Motor neuron (in vitro differentiated cells): ENCODE measurements around the gene KRT6A. TPM values are rescaled to one million over a fixed set of nuclear protein-coding genes. Genes with fewer than 3 reads are reported as not detected.
A peak's percentile ranks its signal among the peaks of the same experiment; 100 is the strongest.
"Not testable (repeated sequence)": the region's sequence is repeated elsewhere in the genome, so short reads cannot be mapped to it uniquely, and the experiment has no call there.

ENCODE experiments used
- ATAC-seq, 8 experiments: fragments of 200-7000 bp; cut with Tn5 transposase; replicated peaks in 6 of 8; 2 replicates each; pipeline ENCODE4 v1.8.0; 2021; ENCODE audit warnings: mild to moderate bottlenecking in 8 of 8, moderate library complexity in 8 of 8
- H3K27ac ChIP-seq, 2 donors: fragments of 250-450 bp; sonication (Bioruptor Pico); 2 replicates each; pipeline ENCODE4 v1.9.0; 2021; ENCODE audit warnings: antibody characterized with exemption in 2 of 2, mild to moderate bottlenecking in 2 of 2, moderate library complexity in 1 of 2
- H3K4me1 ChIP-seq, 2 donors: fragments of 250-450 bp; sonication (Bioruptor Pico); replicated peaks in 1 of 2; 2 replicates each; pipeline ENCODE4 v1.6.1; 2021; ENCODE audit warnings: antibody characterized with exemption in 2 of 2, mild to moderate bottlenecking in 2 of 2, moderate library complexity in 1 of 2
- H3K4me3 ChIP-seq, 5 donors: fragments of 250-450 bp; sonication (Bioruptor Pico); 2 replicates each; pipeline ENCODE4 v1.9.0; 2021; ENCODE audit warnings: antibody characterized with exemption in 5 of 5, mild to moderate bottlenecking in 5 of 5, moderate library complexity in 4 of 5
- WGBS, 10 experiments: fragments of 450-650 bp; shearing (Covaris generic); methylation state at CpG; one replicate each; pipeline ENCODE4 v1.0.0; 2022; 5-methylcytosine and 5-hydroxymethylcytosine counted together
- in situ Hi-C, 9 experiments: fragments of 400-800 bp; cut with MboI; loops; one replicate each; pipeline ENCODE4 v1.15.0; 2021; ENCODE audit warnings: low sequenced_read_pairs in 9 of 9, low pct_unique_long_range_greater_than_20kb in 2 of 9; ENCODE audit not compliant: unreplicated experiment in 9 of 9
- total RNA-seq, 8 experiments: library from RNA; unstranded; fragments of 300-600 nt; gene quantifications; 2 replicates each; pipeline versions ENCODE4 v1.2.3 to v1.2.4, GENCODE V29; 2022

KRT6A gene
- total RNA-seq, 8 experiments from 2014 or later = 0.27 to 1.00 (median 0.29) TPM; not detected in 5

DNA sequence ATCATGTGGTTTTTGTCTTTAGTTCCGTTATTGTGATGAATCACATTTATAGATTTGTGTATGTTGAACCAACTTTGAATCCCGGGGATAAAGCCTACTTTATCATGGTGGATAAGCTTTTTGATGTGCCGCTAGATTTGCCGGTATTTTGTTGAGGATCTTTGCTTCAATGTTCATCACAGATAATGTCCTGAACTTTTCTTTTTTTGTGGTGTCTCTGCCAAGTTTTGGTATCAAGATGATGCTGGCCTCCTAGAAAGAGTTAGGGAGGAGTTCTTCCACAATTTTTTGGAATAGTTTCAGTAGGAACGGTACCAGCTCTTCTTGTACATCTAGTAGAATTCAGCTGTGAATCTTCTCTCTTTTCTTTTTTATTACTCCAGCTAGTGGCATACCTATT, 34.2 kb downstream of the KRT6A start:
- in situ Hi-C loops = no loop called here
- no peak overlapping the region for H3K4me3 ChIP-seq

DNA sequence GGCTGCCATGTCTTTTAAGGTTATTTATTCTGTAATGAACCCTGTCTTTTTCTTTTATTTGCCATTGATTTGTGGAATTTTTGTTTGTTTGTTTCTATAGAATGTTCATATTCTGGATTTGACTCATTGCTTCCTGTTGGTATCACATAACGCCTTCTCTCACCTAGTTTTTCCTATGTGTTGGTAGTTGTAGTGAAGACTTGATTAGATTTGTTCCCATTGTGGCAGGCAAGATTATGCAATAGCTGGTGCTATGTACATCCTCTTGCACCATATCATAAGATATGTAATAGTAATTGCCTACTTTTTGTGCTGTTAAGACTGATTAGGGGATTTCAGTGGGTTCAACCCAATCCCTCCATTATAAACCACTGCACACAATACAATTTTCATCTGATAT, 37.2 kb downstream of the KRT6A start:
- Histone ChIP-seq H3K4me1 (no peaks in the 10 kb centered on the region), H3K4me3 (no peak overlapping the region), H3K27ac (no peak overlapping the region)
- WGBS, 10 experiments = 0 to 100% (median 71%) methylated on average over 1 of the region's 1 CpG; no CpG with 5 or more reads in 2 of the 10 experiments
- no peak for ATAC-seq
- in situ Hi-C loops = no loop called here

More for the DNA sequence above, 34.2 kb downstream of the KRT6A start:
- WGBS, 10 experiments = 50 to 100% (median 84%) methylated on average over 3 to 5 of the region's 5 CpGs; no CpG with 5 or more reads in 2 of the 10 experiments
- Histone ChIP-seq H3K4me1 (no peaks in the 10 kb centered on the region), H3K27ac (no peak overlapping the region)
- ATAC-seq = no peak

DNA sequence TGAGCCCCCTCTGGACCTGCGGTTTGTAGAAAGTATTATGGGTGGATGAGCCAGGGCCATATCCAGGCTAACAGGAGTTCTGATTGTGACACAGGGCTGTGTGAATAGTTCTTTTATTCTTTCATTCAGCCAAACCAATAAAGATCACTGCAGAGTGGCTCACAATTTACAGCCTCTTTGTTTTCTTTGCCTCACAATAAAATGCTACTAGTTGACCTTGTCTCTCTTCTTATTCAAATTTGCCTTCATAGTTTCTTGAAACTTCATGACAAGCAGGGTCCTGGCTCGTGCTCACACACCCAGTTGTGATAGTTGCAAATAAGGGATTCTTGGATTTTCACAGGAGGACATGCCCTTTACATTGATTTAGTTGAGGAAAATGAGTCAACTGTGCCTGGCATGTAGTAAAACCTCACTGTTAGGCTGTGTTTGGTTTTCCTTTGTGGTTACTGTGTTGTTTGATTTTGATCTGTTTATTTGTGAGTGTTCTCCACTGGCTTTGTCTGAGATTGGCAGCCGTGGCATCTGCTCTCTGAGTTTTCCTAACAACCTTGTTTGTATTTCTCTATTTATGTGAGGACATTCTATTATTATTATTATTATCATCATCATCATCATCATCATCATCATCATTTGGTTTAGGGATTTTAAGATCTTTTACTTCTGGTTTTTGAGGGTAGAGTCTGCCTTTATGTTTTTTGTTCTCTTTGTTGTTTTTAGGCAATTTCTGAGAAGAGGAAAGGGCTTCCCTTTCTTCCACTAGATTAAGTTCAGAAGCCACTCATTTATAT, 38.5 kb downstream of the KRT6A start:
- 0 to 56% (median 8%) methylated on average over 1 to 3 of the region's 3 CpGs for WGBS, 10 experiments
- in situ Hi-C loops = no loop called here
- no peaks in the 10 kb centered on the region for H3K4me1 ChIP-seq
- no peak overlapping the region for H3K4me3 ChIP-seq
- H3K27ac ChIP-seq = no peak overlapping the region
- ATAC-seq = peak in 7 of 8 experiments; percentile 29 to 89 (median 74)

DNA sequence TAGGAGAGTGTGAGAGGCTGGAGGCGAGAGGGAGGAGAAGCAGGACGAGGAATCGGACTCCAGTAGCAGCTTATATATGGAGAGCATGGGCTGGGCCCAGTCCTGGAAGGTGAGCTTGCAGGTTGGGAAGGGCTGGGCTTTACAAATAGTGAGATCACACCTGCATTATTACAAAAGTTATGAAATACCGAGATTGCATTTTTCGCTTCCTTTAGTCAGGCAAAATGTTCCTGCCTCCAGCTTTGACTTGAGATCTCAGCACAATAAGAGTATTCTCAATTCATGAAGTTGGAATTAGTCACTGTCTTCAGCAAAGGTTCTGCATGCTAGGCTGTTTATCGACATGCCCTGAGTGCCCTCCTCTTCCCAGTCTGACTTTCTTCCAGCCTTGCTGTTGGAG, 41.0 kb downstream of the KRT6A start, which contains the start of gene KRT6B:
Gene KRT6B (minus strand): TSS at position 46 of the 400 bp plus-strand sequence. CDS start 68 bp downstream, outside the sequence.
- ATAC-seq = no peak
- in situ Hi-C loops = no loop called here
- 67 to 100% (median 84%) methylated on average over 1 to 6 of the region's 6 CpGs; no CpG with 5 or more reads in 3 of the 10 experiments for WGBS, 10 experiments
- Histone ChIP-seq H3K4me3 (no peak within 1 kb of the TSS), H3K4me1 (no peaks in the 10 kb centered on the region), H3K27ac (no peak within 1 kb of the TSS)

DNA sequence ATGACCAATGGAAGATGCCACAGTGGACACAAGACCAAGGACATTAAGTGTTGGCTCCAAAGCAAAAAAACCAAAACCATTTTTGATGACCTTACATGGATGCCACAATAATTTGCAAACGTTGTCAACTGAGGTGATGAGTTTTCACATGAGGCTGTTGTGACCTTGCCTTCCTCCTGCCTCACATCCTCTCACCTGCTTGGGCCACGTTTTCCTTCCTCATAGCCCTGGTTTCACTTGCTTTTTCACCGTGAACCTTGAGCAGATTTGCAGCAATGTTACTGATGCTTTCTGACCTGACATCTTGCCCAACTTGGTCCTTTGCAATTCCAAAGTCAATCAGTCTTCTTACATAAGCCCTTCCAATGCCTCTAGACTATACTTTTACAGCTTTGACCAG, 44.8 kb downstream of the KRT6A start:
- in situ Hi-C loops = no loop called here
- WGBS, 10 experiments = 24 to 83% (median 42%) methylated on average over 1 to 3 of the region's 3 CpGs; no CpG with 5 or more reads in 3 of the 10 experiments
- H3K4me1 ChIP-seq = no peaks in the 10 kb centered on the region

DNA sequence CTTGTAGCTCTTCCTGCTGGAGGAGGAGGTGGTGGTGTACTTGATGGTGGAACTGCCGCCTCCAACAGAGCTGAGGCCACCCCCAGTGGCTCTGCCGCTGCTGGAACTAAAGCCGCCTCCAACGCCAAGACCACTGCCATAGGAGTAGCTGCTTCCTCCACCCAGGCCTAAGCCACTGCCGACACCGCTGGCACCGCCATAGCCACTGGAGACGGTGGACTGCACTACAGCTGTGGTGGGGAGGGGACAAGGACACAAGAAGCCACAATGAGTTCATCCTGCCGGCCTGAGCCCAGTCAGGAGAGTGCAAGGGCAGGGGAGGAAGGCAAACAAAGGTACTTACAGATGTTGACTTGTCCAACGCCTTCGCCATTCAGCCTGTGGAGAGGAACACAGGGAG, 45.9 kb downstream of the KRT6A start:
- ATAC-seq, H3K27ac ChIP-seq: not testable (repeated sequence)

More for the DNA sequence above, 44.8 kb downstream of the KRT6A start:
- no peak overlapping the region for H3K4me3 ChIP-seq
- no peak overlapping the region for H3K27ac ChIP-seq
- no peak for ATAC-seq

DNA sequence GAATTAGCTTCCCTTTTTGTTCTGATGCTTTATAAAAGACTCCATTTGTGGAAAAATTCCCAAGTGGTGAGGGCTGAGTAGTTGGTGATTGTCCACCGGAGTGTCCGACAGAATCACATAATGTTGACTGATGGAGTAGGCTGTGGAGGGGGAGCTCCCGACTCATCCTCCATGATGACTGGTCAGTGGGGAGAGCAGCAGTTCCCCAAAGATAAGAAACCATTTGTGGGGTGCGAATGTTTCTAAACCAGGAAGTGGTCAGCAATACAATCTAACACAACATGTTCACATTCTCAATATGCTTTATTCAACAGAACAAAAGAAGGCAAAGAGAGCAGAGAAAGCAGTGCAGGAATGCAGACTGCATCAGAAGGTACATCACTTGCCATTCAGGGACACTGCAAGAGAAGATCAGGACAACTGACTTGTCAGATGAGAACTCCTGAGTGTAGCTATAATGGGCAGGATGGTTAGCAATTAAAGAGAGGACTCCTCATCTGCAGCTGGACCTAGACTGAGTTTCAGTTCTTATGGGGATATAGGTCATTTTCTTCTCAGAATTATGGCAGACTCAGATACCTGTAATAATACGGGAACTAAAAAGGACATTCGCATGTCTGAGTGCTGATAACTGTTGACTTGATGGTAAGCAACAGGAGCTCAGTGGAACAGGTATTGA, 46.6 kb downstream of the KRT6A start:
- no peak for ATAC-seq
- Histone ChIP-seq H3K27ac (no peak overlapping the region), H3K4me3 (no peak overlapping the region), H3K4me1 (peaks cover 0 to 2% of the 10 kb centered on the region in 2 donors)
- in situ Hi-C loops = no loop called here
- 40 to 91% (median 80%) methylated on average over 1 to 6 of the region's 6 CpGs; no CpG with 5 or more reads in 3 of the 10 experiments for WGBS, 10 experiments

More for the DNA sequence above, 45.9 kb downstream of the KRT6A start:
- in situ Hi-C loops, H3K4me1 ChIP-seq, H3K4me3 ChIP-seq: not testable (repeated sequence)
- 100% methylated on average over 1 of the region's 11 CpGs; no CpG with 5 or more reads in 9 of the 10 experiments for WGBS, 10 experiments

DNA sequence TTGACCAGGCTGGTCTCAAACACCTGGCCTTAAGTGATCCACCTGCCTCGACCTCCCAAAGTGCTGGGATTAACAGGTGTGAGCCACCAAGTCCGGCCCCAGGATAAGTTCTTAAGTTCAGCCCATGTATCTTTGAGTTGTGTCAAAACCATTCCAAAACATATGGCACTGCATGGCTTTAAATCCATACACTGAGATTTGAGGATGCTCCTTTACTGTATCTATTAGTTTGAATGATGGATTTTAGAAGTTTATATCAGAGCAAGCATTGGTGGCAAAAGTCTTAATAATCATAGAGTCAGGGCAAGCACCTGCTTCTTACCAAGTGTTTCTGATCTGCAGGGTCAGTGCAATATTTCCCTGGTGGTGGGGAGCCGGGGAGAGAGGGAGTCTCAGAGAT, 47.2 kb downstream of the KRT6A start:
- Histone ChIP-seq H3K27ac (no peak overlapping the region), H3K4me1 (peaks cover 0 to 6% of the 10 kb centered on the region in 2 donors), H3K4me3 (no peak overlapping the region)
- in situ Hi-C loops = no loop called here
- no peak for ATAC-seq
- WGBS, 10 experiments = 20 to 100% (median 47%) methylated on average over 1 to 3 of the region's 3 CpGs; no CpG with 5 or more reads in 3 of the 10 experiments

DNA sequence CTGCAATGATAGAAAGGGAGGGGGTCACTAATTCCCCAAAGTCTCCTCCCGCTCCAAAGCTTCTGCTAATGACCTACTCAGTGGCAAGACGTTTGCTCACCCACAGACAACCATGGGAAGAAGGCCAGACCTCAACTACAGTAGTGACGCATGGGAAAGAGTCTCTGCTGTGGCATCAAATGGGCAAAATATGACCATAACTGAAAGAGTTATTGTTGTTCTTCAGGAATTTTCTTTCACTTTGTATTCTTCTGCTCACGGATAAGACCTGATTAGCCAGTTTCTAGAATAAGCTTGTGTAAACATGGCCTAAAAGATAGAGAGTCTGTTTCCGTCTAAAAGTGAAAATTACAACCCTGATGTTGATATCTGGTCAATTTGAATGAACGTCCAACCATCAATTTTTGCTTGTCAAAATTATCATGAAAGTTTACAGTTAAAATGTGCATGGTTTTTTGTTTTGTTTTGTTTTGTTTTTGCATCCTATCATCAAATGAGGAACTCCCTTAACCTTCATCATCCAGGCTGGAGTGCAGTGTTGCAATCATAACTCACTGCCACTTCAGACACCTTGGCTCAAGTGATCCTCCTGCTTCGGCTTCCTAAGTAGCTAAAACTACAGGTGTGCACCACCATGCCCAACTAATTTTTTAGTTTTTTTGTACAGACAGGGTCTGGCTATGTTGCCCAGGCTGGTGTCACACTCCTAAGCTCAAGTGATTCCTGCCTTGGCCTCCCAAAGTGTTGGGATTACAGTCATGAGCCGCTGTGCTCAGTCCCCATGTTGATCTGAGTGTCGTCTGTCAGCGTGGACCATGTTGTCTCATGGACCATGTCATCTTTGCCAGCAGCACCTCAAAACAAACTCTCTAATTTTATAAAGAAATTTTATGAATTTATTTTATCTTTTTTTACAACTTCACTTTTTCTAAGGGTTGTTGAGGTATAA, 48.1 kb downstream of the KRT6A start:
- WGBS, 10 experiments = 41 to 93% (median 72%) methylated on average over 3 to 9 of the region's 10 CpGs
- in situ Hi-C loops = no loop called here
- ATAC-seq = no peak

DNA sequence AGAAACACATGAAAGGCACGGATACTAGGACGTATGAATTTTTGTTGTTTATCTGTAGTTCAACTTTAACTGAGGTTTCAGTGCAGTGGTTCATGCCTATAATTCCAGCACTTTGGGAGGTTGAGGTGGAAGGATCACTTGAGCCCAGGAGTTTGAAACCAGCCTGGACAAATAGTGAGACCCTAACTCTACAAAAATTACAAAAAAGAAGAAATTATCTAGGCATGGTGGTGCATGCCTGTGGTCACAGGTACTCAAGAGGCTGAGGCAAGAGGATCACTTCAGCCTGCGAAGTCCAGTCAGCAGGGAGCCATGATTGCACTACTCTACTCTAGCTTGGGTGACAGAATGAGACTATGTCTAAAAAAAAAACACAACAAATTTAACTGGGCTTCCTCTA, 49.1 kb downstream of the KRT6A start:
- H3K4me1 ChIP-seq = peaks cover 0 to 10% of the 10 kb centered on the region in 2 donors
- H3K27ac ChIP-seq = no peak overlapping the region
- in situ Hi-C loops = no loop called here
- no peak for ATAC-seq
- no peak overlapping the region for H3K4me3 ChIP-seq
- 47 to 88% (median 80%) methylated on average over 1 to 3 of the region's 3 CpGs; no CpG with 5 or more reads in 1 of the 10 experiments for WGBS, 10 experiments

More for the DNA sequence above, 48.1 kb downstream of the KRT6A start:
- Histone ChIP-seq H3K4me3 (no peak overlapping the region), H3K4me1 (peaks cover 0 to 10% of the 10 kb centered on the region in 2 donors), H3K27ac (no peak overlapping the region)

DNA sequence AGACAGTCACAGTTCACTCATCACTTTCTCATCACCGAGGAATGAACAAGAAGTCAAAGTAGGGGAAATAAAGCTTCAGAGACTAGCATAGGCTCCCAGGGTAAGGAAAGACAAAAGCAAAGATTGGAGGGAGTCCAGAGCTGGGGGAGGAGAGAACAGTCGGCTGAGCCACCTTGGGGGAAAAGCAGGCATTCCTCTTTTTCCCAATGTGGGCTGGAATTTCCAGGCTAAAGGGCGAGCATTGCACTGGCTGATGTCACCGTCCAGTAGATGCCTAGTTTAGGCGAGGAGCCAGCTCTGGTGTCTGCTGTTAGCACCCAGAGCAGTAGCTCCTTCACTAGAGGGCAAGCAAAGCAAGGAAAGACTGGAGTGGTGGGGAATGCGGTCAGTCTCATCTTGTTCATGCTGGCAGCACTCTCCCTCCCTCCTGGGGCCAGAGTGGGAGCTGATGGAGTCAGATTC, 50.4 kb downstream of the KRT6A start:
- Histone ChIP-seq H3K4me3 (no peak overlapping the region), H3K4me1 (peaks cover 0 to 10% of the 10 kb centered on the region in 2 donors), H3K27ac (no peak overlapping the region)
- ATAC-seq = peak in 5 of 8 experiments; percentile 5 to 83 (median 51)
- 0 to 70% (median 27%) methylated on average over 1 to 4 of the region's 6 CpGs; no CpG with 5 or more reads in 1 of the 10 experiments for WGBS, 10 experiments
- in situ Hi-C loops = no loop called here

DNA sequence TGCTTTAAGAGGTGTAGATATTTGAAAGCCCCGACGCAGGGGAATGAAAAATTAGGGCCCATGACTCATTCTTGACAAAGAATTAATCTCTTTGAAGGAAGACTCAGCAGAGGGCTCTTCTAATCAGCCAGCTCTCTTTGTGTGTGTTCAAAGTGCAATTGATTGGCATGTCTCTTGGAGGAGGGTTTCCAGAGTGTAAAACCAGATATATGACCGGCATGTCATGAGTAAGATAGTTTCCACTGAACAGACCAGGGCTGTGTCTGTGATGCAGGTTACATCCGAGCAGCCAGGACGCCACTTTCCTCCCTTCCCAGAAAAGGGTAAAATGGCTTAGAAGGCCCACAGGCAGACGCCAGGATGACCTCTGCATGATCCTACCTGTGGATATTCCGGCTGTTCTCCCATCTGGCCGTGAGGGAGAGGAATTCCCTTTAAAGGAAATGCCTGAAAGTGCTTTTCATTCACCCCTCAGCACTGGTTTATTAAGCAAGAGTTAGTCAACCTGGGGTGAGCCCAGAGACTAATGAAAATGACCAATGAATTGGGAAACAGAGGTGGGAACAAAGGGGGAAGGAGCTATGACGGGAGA, 51.6 kb downstream of the KRT6A start:
- Histone ChIP-seq H3K4me3 (no peak overlapping the region), H3K27ac (no peak overlapping the region), H3K4me1 (peaks cover 0 to 10% of the 10 kb centered on the region in 2 donors)
- ATAC-seq = peak in 2 of 8 experiments; percentile 15 to 19
- 0 to 100% (median 56%) methylated on average over 1 to 9 of the region's 9 CpGs; no CpG with 5 or more reads in 1 of the 10 experiments for WGBS, 10 experiments
- in situ Hi-C loops = no loop called here
